Activated CD8-positive, alpha-beta memory T cell treated with anti-CD3 and anti-CD28 coated beads, Interleukin-2, amount 10 ng/mL, durations not matched to agents 7 days and 5 days (primary cell): ENCODE measurements around the gene FCN1. TPM values are rescaled to one million over a fixed set of nuclear protein-coding genes. Genes with fewer than 3 reads are reported as not detected.

Experiments used
- ATAC-seq: fragments of 150-1000 bp; cut with Tn5 transposase; one replicate; pipeline ENCODE4 v1.10.0; 2021; ENCODE audit warnings: moderate library complexity
- CTCF ChIA-PET: fragments of 350-600 bp; sonication (Branson Sonifier 250); formaldehyde crosslinking; loops from one replicate; lab custom pipeline; 2021; ENCODE audit warnings: antibody characterized with exemption; lab: Charles Lee
- DNase-seq: peaks from one replicate; pipeline ENCODE4 v3.0.0-alpha.2; 2020
- H3K27ac Mint-ChIP-seq: one replicate; pipeline ENCODE4 v1.8.0; 2021; ENCODE audit warnings: mild to moderate bottlenecking, mixed read lengths
- H3K27me3 Mint-ChIP-seq: one replicate; pipeline ENCODE4 v1.8.0; 2021; ENCODE audit warnings: mixed read lengths
- H3K36me3 Mint-ChIP-seq: one replicate; pipeline ENCODE4 v1.8.0; 2021; ENCODE audit warnings: mild to moderate bottlenecking, mixed read lengths
- H3K4me1 Mint-ChIP-seq: one replicate; pipeline ENCODE4 v1.8.0; 2021; ENCODE audit warnings: mixed read lengths
- H3K4me3 Mint-ChIP-seq: one replicate; pipeline ENCODE4 v1.8.0; 2021; ENCODE audit warnings: mild to moderate bottlenecking, moderate library complexity, mixed read lengths
- H3K9me3 Mint-ChIP-seq: one replicate; pipeline ENCODE4 v1.8.0; 2022; ENCODE audit warnings: low read depth, mixed read lengths
- total RNA-seq, 2 experiments: library from RNA; stranded (reverse); gene quantifications; one replicate each; pipeline ENCODE4 v1.2.3, GENCODE V29; 2021

FCN1 gene
- total RNA-seq, 2 experiments from 2014 or later = not detected

GRCh38 chr9:134883040-134883782, 34.5 kb downstream of the FCN1 start:
- peaks cover 2% of the 10 kb centered on the region for H3K27me3 Mint-ChIP-seq
- no peaks in the 10 kb centered on the region for H3K9me3 Mint-ChIP-seq
- peak; percentile 23 for DNase-seq
- H3K4me1 Mint-ChIP-seq = no peaks in the 10 kb centered on the region
- no peak overlapping the region for H3K4me3 Mint-ChIP-seq
- ATAC-seq = no peak
- no peaks in the 10 kb centered on the region for H3K36me3 Mint-ChIP-seq
- H3K27ac Mint-ChIP-seq = no peak overlapping the region
- CTCF ChIA-PET = no interaction called here

GRCh38 chr9:134882204-134882785, 35.4 kb downstream of the FCN1 start:
- Mint-ChIP-seq H3K27me3 (no peaks in the 10 kb centered on the region), H3K27ac (no peak overlapping the region), H3K36me3 (no peaks in the 10 kb centered on the region), H3K9me3 (no peaks in the 10 kb centered on the region), H3K4me1 (no peaks in the 10 kb centered on the region), H3K4me3 (no peak overlapping the region)
- DNase-seq (no peak), ATAC-seq (no peak)
- CTCF ChIA-PET = no interaction called here

- no peak overlapping the region for H3K4me3 Mint-ChIP-seq
- H3K4me1 Mint-ChIP-seq = no peaks in the 10 kb centered on the region
- no peaks in the 10 kb centered on the region for H3K9me3 Mint-ChIP-seq
- ATAC-seq = no peak
- CTCF ChIA-PET = no interaction called here
- H3K27ac Mint-ChIP-seq = no peak overlapping the region
- H3K36me3 Mint-ChIP-seq = no peaks in the 10 kb centered on the region
- DNase-seq = peak; percentile 23
- peaks cover 4% of the 10 kb centered on the region for H3K27me3 Mint-ChIP-seq
Measured at GRCh38 chr9:134881313-134881670, 36.4 kb downstream of the FCN1 start.

- Mint-ChIP-seq H3K4me1 (no peaks in the 10 kb centered on the region), H3K27ac (no peak within 1 kb of the TSS), H3K36me3 (no peaks in the 10 kb centered on the region), H3K9me3 (no peaks in the 10 kb centered on the region), H3K27me3 (peaks cover 4% of the 10 kb centered on the region), H3K4me3 (no peak within 1 kb of the TSS)
- ATAC-seq (no peak), DNase-seq (peak; percentile 26)
- CTCF ChIA-PET = no interaction called here
Measured at GRCh38 chr9:134880484-134881312, 37.0 kb downstream of the FCN1 start, which contains the start of gene FCN2. Gene FCN2, plus strand, starts transcription at chr9:134880810. Its CDS starts 12 bp downstream, at chr9:134880822.

GRCh38 chr9:134879664-134880483, 37.8 kb downstream of the FCN1 start:
- no peak for ATAC-seq
- CTCF ChIA-PET = no interaction called here
- Mint-ChIP-seq H3K4me1 (no peaks in the 10 kb centered on the region), H3K36me3 (no peaks in the 10 kb centered on the region), H3K4me3 (no peak overlapping the region), H3K27ac (no peak overlapping the region), H3K27me3 (peaks cover 4% of the 10 kb centered on the region), H3K9me3 (no peaks in the 10 kb centered on the region)
- no peak for DNase-seq

DNA sequence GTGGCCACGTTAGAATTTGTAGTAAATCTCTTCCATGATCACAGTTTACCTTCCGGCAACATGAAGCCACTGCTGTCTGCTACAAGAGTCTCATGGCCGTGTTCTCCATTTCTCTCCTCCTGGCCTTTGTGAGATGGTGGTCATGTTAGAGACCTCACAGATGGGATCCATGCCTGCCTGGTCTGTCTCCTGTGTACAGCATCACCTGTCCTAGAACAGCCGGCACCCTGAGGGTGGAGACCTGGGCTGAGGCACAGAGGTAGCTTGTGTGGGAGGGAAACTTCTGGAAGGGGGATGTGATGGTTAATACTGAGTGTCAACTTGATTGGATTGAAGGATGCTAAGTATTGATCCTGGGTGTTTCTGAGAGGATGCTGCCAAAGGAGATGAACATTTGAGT, 40.2 kb downstream of the FCN1 start:
- Mint-ChIP-seq H3K27me3 (peaks cover 6% of the 10 kb centered on the region), H3K4me1 (no peaks in the 10 kb centered on the region), H3K4me3 (no peak overlapping the region), H3K36me3 (no peaks in the 10 kb centered on the region), H3K27ac (no peak overlapping the region), H3K9me3 (no peaks in the 10 kb centered on the region)
- DNase-seq = no peak
- CTCF ChIA-PET = no interaction called here
- no peak for ATAC-seq

DNA sequence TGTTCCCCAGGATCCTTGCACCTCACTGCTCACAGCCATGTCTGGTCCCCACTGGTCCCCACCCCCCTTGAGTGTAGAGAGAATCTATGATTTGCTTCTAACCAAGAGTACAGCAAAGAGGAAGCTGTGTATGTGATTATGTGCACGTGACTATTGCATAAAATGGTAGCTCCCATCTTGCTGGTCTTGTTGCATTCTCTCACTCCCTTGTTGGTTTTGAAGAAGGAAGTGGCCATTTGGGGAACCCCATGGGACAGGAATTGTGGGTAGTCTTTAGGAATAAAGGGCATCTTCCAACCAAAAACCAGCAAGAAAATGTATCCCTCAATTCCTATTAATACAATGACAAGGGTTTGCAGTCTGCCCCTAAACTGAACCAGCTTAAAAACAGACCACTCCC, 42.3 kb downstream of the FCN1 start:
- no peaks in the 10 kb centered on the region for H3K4me1 Mint-ChIP-seq
- CTCF ChIA-PET = no interaction called here

DNA sequence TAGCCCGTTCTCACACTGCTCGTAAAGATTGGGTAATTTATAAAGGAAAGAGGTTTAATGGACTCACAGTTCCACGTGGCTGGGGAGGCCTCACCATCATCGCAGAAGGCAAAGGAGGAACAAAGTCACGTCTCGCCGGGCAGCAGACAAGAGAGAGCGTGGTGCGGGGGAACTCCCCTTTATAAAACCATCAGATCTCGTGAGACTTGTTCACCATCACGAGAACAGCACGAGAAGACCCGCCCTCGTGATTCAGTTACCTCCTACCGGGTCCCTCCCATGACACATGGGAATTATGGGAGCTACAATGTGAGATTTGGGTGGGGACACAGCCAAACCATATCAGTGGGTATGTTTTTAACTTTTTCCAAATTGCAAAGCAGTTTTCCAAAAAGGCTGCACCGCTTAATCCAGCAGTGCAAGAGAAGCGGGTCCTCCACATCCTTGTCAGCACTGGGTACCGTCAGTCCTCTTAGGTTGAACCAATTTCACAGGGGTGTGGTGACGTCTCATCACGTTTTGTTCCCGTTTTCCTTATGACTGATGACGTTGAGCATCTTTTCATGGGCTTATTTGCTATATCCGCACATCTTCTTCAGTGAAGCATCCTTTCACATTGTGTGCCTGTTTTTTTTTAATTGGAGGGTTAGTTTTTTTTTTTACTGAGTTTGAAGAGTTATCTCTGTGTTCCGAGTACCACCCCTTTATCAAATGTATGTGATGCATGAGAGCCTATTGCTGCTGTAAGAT, 45.1 kb downstream of the FCN1 start:
- Mint-ChIP-seq H3K4me3 (no peak overlapping the region), H3K4me1 (no peaks in the 10 kb centered on the region), H3K27me3 (peaks cover 6% of the 10 kb centered on the region), H3K36me3 (no peaks in the 10 kb centered on the region), H3K27ac (no peak overlapping the region), H3K9me3 (no peaks in the 10 kb centered on the region)
- CTCF ChIA-PET = no interaction called here
- no peak for ATAC-seq
- DNase-seq = no peak

More for the DNA sequence above, 42.3 kb downstream of the FCN1 start:
- H3K36me3 Mint-ChIP-seq = no peaks in the 10 kb centered on the region
- no peak overlapping the region for H3K4me3 Mint-ChIP-seq
- DNase-seq (no peak), ATAC-seq (no peak)
- no peaks in the 10 kb centered on the region for H3K9me3 Mint-ChIP-seq
- no peak overlapping the region for H3K27ac Mint-ChIP-seq
- peaks cover 6% of the 10 kb centered on the region for H3K27me3 Mint-ChIP-seq

- DNase-seq = no peak
- CTCF ChIA-PET = no interaction called here
- Mint-ChIP-seq H3K27ac (no peak overlapping the region), H3K4me1 (no peaks in the 10 kb centered on the region), H3K36me3 (no peaks in the 10 kb centered on the region), H3K9me3 (no peaks in the 10 kb centered on the region), H3K4me3 (no peak overlapping the region), H3K27me3 (peaks cover 3% of the 10 kb centered on the region)
- ATAC-seq = no peak
Measured at GRCh38 chr9:134871697-134872340, 45.9 kb downstream of the FCN1 start.

- Mint-ChIP-seq H3K4me3 (no peak overlapping the region), H3K27ac (no peak overlapping the region), H3K4me1 (no peaks in the 10 kb centered on the region), H3K27me3 (peaks cover 2% of the 10 kb centered on the region), H3K36me3 (no peaks in the 10 kb centered on the region), H3K9me3 (no peaks in the 10 kb centered on the region)
- CTCF ChIA-PET = no interaction called here
- ATAC-seq (no peak), DNase-seq (no peak)
Measured at GRCh38 chr9:134870746-134871662, 46.7 kb downstream of the FCN1 start.

DNA sequence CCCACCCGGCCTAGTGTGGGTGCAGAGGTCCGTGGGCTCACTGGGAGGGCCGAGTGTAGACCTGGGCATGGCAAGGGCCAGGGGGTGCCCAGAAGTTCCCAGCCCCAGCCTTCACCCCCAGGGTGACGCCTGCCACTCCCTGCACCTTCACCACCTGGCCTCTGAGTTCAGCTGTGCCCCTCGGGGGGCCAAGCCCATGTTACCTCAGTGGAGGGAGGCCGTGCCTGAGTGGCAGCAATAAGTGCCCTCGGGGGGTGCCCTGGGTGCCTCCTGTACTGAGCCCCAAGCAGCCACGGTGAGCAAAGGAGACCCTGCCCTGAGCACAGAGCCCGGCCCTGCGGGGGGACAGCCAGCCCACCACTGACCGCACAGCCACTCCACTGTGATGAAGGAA, 47.4 kb downstream of the FCN1 start:
- Mint-ChIP-seq H3K27ac (no peak overlapping the region), H3K27me3 (peaks cover 2% of the 10 kb centered on the region), H3K9me3 (no peaks in the 10 kb centered on the region), H3K4me1 (no peaks in the 10 kb centered on the region), H3K4me3 (no peak overlapping the region), H3K36me3 (no peaks in the 10 kb centered on the region)
- CTCF ChIA-PET = no interaction called here
- DNase-seq = no peak
- no peak for ATAC-seq
